ENCODE data around the gene FARP2. TPM values are rescaled to one million over a fixed set of nuclear protein-coding genes. Genes with fewer than 3 reads are reported as not detected.

FARP2 gene
- total and polyA plus RNA-seq, 2 of the 4 experiments (the other 2 are of a cell fraction), result 17.1 to 30.8 TPM

- H3K23ac ChIP-seq (ENCODE audit: low read depth, low read length), result no peak overlapping the region
- TF ChIP-seq FOS (IDR thresholded peaks at IDR 0.05; ENCODE audit: low read depth, low read length) (no peak), SMC3 (IDR thresholded peaks at IDR 0.05; ENCODE audit: low read depth, low read length) (no peak), USF2 (IDR thresholded peaks at IDR 0.05; ENCODE audit: low read depth, low read length) (no peak), POLR2A (IDR thresholded peaks at IDR 0.05; ENCODE audit: low read depth, low read length) (no peak), NFE2L2 (IDR thresholded peaks at IDR 0.05; ENCODE audit: low read depth, low read length) (no peak), MXI1 (IDR thresholded peaks at IDR 0.05; ENCODE audit: borderline replicate concordance, low read depth, low read length) (no peak)
- TF ChIP-seq, protein P1, sequence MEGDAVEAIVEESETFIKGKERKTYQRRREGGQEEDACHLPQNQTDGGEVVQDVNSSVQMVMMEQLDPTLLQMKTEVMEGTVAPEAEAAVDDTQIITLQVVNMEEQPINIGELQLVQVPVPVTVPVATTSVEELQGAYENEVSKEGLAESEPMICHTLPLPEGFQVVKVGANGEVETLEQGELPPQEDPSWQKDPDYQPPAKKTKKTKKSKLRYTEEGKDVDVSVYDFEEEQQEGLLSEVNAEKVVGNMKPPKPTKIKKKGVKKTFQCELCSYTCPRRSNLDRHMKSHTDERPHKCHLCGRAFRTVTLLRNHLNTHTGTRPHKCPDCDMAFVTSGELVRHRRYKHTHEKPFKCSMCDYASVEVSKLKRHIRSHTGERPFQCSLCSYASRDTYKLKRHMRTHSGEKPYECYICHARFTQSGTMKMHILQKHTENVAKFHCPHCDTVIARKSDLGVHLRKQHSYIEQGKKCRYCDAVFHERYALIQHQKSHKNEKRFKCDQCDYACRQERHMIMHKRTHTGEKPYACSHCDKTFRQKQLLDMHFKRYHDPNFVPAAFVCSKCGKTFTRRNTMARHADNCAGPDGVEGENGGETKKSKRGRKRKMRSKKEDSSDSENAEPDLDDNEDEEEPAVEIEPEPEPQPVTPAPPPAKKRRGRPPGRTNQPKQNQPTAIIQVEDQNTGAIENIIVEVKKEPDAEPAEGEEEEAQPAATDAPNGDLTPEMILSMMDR (conservative IDR thresholded peaks at IDR 0.05; ENCODE audit: low read depth, low read length), result no peak
- peaks cover 4 to 8% of the 10 kb centered on the region in 2 experiments; a peak in 3 of 4 replicates for H3K79me1 ChIP-seq (ENCODE audit: low read depth in 1 of 2, low read length in 2 of 2)
- H3K36me3 ChIP-seq (ENCODE audit: control insufficient read depth, insufficient read depth, low read length), result peaks cover 8% of the 10 kb centered on the region
- intact Hi-C loops (cut with micrococcal nuclease) (no loop called here), dilution Hi-C loops (cut with HindIII; ENCODE audit: low sequenced_read_pairs, unreplicated experiment) (no loop called here), in situ Hi-C loops (cut with MboI; ENCODE audit: low sequenced_read_pairs) (no loop called here)
- no peak overlapping the region for H4K91ac ChIP-seq (ENCODE audit: insufficient read depth, low read depth, low read length)
- ChIA-PET POLR2A (ENCODE audit: unreplicated experiment) (no interaction called here), CTCF (no interaction called here)
- H4K20me1 ChIP-seq (ENCODE audit: insufficient read depth, low read length), result 0 out of 2 replicates have a peak, but pooled peaks cover 3% of the 10 kb centered on the region
- H2AK5ac ChIP-seq (ENCODE audit: low read depth, low read length), result no peak overlapping the region
- ATAC-seq (ENCODE audit: low read depth) (no peak), DNase-seq (no peak)
- no peak overlapping the region for H3K27ac ChIP-seq (ENCODE audit: insufficient read depth, low read length)
- no peak overlapping the region for H2AFZ ChIP-seq (replicated peaks; ENCODE audit: low read length, poor library complexity)
- H3K9me3 ChIP-seq (ENCODE audit: control insufficient read depth, insufficient read depth, low read length), result no peaks in the 10 kb centered on the region
- no peak overlapping the region for H4K5ac ChIP-seq (ENCODE audit: low read depth, low read length)
- H3K56ac ChIP-seq (ENCODE audit: extremely low read depth, insufficient read depth, low read length), result no peak overlapping the region
- H3K27me3 ChIP-seq (ENCODE audit: control insufficient read depth, insufficient read depth, low read length), result no peaks in the 10 kb centered on the region
- no peak overlapping the region for H3K4me3 ChIP-seq (ENCODE audit: insufficient read depth, low read depth, low read length)
- H3K9ac ChIP-seq (ENCODE audit: low read depth, low read length), result no peak overlapping the region
- H2BK20ac ChIP-seq (ENCODE audit: low read depth, low read length), result no peak overlapping the region
- no TSS peak for BruUV-seq (replicated peaks)
- peaks cover 11% of the 10 kb centered on the region for H3K4me1 ChIP-seq (ENCODE audit: control insufficient read depth, insufficient read depth, low read length)
- no peak overlapping the region for H2AK9ac ChIP-seq (replicated peaks; ENCODE audit: low read depth, low read length, poor library complexity)
- H3K18ac ChIP-seq (ENCODE audit: low read depth, low read length), result no peak overlapping the region
- no peak overlapping the region for H2BK120ac ChIP-seq (ENCODE audit: low read depth, low read length)
- peaks cover 10% of the 10 kb centered on the region; the same call in 1 of the 2 replicates for H3K9me1 ChIP-seq (ENCODE audit: insufficient read depth, low read length)
- no peak overlapping the region for H2BK15ac ChIP-seq (ENCODE audit: low read depth, low read length)
- no peak overlapping the region for H3K14ac ChIP-seq (replicated peaks; ENCODE audit: low read depth, low read length)
- no peak overlapping the region for H2BK5ac ChIP-seq (ENCODE audit: low read depth, low read length, poor library complexity, severe bottlenecking)
- H3K4ac ChIP-seq (ENCODE audit: low read depth, low read length), result no peak overlapping the region
- no peak overlapping the region for H4K8ac ChIP-seq (ENCODE audit: low read depth in 2 of 2, low read length in 2 of 2)
- no peak overlapping the region for H3K4me2 ChIP-seq (ENCODE audit: low read depth, low read length)
These were observed 52.8 kb downstream of the FARP2 start for GRCh38 chr2:241408849-241409248.

All from IMR-90 (cell line).